ENCODE data around the gene GJA8.
"Not testable (repeated sequence)": the region's sequence is repeated elsewhere in the genome, so short reads cannot be mapped to it uniquely, and the experiment has no call there.

The GJA8 gene

DNA sequence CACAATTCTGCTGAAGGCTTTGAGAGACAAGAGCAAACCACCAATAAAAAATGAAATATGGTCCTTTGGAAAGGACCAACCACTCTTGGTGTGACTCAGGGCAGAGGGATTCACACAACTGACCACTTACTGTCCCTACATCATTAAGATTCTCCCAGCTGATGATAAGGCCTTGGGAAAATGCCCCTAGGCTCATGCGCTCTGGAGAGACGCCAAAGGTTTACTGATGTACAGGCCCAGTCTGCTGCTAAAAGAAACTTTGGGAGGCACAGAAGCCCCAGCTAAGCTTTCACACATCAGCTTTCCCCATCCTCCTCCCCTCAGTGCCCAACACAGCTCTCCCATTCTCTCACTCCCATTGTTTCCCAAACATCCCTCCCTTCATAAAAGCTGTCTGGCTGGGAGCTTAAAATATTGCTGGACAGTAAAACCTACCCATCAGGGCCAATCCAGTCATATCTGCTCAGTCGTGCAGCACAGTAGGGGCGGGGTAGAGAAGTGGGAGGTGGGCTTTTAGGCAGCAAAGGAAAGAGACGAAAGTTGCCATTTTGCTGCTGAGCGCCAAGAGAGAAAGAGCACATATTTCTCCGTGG is at the start of gene GJA8:
GJA8 (plus strand) TSS at position 543 of the 593 bp plus-strand sequence. CDS start 5,161 bp downstream, outside the sequence.
- DNase-seq, result no peak

DNA sequence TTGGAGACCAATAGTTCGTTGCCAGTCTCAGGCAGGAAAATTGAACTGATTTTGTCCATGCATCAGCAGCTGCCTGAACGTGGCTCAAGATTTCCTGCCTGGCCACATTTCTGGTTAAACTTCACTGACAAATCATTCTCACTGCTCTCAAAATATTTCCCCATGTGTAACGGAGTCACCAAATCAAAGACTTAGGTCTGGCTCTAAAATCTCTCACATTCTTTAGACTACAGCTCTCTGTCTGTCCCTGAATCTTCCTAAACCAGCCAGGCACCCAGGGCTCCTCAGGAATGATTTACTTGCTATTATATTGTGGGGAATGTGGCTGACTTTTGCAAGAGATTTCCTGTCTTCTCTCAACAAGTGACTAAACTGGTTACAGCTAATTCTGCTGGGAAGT is 49.2 kb upstream of the GJA8 start:
- DNase-seq, result no peak

DNA sequence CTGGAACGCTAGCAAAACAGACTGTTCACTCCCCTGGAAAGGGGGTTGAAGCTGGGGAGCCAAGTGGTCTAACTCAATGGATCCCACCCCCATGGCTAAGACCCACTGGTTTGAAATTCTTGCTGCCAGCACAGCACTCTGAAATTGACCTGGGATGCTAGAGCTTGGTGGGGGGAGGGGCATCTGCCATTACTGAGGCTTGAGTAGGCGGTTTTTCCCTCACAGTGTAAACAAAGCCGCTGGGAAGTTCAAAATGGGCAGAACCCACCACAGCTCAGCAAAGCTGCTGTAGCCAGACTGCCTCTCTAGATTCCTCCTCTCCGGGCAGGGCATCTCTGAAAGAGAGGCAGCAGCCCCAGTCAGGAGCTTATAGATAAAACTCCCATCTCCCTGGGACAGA is 47.6 kb upstream of the GJA8 start:
- DNase-seq, result not testable (repeated sequence)

DNA sequence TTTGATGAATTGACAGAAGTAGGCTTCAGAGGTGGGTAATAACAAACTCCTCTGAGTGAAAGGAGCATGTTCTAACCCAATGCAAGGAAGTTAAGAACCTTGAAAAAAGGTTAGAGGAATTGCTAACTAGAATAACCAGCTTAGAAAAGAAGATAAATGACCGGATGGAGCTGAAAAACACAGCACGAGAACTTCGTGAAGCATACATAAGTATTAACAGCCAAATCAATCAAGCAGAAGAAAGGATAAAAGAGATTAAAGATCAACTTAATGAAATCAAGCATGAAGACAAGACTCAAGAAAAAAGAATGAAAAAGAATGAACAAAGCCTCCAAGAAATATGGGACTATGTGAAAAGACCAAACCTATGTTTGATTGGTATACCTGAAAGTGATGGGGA is 46.6 kb upstream of the GJA8 start:
- DNase-seq, result not testable (repeated sequence)

DNA sequence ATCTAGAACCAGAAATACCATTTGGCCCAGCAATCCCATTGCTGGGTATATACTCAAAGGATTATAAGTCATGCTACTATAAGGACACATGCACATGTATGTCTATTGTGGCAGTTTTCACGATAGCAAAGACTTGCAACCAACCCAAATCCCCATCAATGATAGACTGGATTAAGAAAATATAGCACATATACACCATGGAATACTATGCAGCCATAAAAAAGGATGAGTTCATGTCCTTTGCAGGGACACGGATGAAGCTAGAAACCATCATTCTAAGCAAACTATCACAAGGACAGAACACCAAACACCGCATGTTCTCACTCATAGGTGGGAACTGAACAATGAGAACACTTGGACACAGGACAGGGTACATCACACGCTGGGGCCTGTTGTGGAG is 35.4 kb upstream of the GJA8 start:
- DNase-seq, result not testable (repeated sequence)

DNA sequence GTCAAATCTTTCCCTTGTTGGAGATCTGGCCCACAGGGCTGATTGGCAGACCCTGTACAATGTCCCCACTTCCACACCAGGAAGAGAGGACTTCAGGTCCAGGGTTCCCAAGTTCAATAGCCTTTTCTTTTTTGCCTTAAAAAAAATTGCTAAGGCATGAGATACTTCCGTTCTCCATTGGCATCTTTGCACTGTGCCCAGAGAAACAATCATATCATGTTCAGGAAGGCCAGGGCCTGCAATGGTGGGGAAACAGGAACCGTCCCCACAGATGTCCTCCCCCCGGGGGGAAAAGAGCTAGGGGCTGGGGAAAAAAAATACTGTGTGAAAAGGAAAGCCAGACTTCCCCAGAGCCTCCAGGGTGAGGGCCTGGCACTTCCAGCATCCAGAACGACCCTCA is 24.6 kb upstream of the GJA8 start:
- DNase-seq, result no peak

DNA sequence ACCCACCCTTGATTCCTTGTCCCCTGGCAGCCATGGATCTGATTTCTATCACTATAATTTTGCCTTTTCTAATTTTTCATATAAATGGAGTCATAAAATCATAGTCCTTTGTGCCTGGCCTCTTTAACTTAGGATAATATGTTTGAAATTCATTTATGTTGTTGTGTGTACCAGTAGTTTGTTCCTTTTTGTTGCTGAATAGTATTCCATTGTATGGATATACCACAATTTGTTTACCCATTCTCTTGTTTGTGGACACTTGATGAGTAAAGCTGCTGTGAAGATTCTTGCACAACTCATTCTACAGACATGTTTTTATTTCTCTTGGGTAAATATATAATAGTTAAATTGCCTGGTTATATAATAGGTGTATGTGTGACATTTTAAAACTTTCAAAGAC is 22.7 kb upstream of the GJA8 start:
- DNase-seq, result no peak

DNA sequence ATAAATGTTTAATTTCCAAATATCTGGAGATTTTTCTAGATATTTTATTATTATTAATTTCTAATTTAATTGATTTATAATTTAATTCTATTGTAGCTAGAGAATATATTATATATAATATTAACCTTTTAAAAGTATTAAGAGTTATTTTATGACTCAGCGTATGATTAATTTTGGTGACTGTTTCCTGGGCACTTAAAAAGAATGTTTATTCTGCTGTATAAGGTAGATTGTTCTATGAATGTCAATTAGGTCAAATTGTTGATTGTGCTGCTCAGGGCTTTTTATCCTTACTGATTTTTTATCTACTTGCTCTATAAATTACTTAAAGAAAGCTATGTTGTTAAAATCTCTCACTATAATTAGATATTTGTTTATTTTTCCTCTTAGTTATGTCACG is 20.1 kb upstream of the GJA8 start:
- no peak for DNase-seq

DNA sequence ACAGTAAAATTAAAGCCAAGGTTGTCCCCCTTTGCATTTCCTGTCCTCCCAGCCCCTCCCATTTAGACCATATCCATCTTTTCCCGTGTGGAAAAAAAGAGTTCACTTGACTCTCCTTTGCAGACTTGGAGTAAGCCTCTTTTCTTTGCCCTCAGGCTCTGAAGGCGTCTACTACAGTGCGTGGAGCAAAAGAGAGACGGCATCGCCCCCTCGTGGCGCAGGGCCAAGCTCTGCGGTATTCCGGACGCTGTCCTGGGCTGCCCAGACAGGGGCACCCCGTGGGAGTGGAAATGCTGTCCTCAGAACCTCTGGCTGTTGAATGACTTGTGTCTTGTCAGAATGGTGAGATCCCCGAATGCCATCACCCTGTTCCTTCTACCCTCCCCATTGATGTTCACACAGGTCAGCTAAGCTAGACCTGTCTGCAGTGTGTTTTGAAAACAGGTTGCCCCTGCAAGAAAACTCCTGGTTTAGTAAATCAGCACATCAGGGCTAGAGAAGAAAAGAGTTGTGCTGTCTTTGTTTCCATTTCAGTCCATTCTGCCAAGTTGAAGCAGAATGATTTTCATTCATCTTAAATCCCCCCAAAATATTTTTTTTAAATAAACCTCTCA is 12.3 kb upstream of the GJA8 start:
- peak; percentile 80 for DNase-seq

DNA sequence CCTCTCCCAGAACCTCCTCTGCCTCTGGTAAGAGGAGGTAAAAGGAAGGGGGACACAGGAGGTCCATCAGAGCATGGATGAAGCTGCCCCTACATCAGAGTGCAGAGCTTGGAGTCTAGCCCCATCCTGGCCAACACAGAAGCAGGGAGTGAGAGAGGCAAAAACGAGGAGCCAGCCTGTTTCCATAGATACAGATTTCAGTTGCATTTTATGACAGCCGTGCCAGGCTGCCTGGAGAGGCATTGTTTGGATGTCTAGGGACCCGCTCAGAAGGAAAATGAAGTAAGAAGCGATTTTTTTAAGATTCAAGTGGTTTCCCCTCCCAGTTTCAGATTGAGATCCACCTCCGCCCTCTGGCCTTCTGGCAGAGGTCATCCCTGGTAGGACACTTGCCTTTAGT is 11.5 kb upstream of the GJA8 start:
- DNase-seq, result peak; percentile 23

DNA sequence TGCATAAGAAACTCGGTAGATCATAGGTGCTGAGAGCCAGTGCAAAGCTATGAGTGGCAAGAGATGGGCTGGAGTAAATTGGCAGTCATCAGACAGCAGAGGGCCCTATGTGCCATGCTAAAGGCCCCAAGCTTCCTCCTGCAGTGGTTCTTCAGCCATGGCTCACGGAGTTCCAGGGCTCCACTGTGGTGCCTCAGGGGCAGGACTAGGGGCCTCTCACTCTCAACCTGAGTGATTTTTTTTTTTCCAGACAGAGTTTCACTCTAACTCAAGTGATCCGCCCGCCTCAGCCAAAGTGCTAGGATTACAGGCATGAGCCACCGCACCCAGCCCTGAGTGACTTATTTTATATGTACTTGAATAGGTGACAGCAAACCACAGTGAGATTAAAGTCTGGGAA is 10.4 kb upstream of the GJA8 start:
- peak; percentile 20 for DNase-seq

DNA sequence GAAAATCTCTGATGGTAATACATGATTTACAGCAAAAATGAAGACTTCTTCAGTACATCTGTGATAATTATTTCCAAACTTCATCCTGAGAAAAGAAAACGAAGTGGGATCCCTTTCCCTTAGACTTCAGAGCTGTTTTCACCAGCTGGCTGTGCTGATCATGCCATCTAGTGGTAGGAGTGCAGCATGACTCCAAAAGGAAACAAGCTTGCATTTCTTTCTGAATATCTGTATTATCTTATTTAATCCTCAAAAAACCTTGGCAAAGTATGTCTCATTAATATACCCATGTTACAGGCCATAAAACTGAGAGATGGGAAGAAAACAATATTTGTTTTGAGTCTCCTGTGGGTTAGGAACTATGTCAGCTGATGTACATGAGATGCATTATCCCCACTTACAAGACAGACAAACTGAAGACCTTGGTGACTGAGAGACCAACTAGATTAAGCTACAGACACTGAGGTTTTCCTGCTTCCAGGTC is 9.8 kb upstream of the GJA8 start:
- peak; percentile 78 for DNase-seq

DNA sequence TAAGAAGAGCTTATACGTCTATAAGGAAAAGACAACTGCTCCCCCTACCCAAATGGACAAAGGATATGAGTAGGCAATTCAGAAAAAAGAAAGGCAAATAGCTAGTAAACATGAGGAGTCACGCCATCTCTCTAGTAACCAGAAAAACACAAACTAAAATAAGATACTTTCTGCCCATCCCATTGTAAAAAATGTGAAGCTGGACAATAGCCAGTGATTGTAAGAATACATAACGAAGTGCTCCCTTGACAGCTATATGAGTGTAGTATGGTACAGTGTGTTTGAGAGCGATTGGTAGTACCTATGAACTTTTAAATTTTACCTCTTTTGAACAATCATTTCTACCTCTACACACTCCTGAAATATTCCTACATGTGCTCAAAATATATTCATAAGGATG is 7.5 kb upstream of the GJA8 start:
- DNase-seq, result no peak

DNA sequence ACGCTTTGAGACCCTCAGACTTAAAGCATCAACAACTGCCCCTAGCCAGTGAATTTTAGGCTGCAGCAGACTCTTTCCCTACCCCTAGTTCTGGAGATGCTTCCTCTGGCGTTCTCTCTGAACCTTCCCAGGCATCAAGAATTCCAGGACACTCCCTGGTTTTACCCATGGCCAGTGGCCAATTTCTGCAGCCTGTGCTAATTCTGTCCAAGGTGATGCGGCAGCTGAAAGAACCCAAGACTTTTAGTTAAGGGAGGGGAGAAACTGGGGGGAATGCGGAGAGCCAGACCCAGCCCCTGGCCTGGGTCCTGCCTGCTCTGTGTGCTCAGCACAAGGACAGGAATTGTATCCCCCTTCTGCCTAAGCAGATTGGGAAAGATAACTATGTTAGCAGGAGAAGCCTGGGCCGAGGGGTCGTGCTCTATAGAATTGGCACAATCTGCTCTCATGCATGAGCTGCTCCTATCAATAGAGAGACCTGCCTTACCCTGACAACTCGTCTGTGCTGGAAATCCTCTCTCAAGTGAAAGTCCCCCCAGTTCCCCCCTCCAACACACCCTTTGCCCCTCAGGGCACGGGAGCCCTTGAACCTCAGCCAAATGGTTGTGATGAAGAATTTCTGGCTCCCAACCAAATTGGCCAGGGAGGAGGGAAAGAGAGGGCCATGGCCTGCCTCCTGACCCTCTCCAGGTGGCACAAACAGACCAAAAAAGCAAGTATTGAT is 5.4 kb upstream of the GJA8 start:
- peak; percentile 61 for DNase-seq

DNA sequence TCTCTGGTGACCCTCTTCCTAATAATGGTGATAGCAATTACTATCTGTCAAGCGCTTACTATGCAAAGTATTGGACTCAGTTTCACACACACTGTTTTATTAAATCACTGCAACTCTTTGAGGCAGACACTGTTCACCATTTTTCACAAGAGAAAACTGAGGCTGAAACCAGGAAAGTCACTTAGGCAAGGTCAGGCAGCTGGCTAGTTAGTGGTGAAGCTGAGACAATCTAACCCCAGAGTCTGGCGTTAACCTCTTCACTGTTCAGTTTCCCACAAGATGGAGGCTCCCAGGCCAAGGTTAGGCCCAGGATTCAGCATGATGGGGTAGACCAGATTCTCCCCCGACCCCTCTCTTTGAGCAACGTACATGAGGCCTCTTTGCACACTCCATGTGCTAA is 4.8 kb upstream of the GJA8 start:
- DNase-seq, result no peak

DNA sequence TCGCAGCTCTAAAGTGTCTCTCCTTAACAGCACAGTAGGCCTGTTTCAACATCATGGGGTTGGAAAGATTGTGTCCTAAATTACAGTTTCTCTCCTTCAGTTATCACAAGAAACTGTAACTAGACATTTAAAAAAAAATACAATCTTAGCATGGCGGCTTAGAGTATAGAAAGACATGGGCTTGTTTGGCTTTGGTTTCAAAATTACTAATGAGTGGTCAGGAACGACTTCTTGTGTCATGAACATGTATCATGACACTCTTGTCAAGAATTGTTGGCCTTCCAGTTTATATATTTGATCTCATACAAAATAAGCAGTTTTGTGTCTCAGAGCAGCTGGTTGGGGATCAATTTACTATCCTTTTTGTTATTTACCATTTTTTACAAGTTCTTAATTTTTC is 2.1 kb downstream of the GJA8 start:
- no peak for DNase-seq

DNA sequence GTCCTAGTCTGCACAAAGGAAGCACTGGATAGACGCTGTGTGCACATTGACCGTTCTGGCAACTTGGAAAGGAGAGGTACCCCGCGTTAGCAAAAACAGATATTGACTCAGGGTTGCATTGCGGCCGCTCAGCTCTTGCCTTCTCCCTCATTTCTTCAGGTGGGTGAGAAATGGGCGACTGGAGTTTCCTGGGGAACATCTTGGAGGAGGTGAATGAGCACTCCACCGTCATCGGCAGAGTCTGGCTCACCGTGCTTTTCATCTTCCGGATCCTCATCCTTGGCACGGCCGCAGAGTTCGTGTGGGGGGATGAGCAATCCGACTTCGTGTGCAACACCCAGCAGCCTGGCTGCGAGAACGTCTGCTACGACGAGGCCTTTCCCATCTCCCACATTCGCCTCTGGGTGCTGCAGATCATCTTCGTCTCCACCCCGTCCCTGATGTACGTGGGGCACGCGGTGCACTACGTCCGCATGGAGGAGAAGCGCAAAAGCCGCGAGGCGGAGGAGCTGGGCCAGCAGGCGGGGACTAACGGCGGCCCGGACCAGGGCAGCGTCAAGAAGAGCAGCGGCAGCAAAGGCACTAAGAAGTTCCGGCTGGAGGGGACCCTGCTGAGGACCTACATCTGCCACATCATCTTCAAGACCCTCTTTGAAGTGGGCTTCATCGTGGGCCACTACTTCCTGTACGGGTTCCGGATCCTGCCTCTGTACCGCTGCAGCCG is 5.4 kb downstream of the GJA8 start:
- no peak for DNase-seq

DNA sequence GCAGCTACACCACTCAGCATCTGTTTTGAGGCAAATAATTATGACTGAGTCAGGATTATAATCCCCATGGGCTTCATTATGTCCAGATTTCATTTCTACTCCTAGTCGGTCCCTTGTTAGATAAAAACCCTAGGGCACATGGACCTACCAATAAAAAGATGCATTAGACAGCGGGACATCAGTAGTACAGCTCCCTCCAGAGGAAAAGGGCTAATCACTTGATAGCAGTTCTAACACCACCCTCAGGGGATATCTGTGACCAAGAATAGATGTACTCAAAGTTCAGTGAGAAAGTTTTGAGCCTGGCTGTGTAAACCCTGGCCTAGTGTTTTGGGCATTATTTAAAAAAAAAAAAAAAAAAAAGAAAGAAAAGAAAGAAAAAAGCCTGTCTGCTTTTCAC is 10.0 kb downstream of the GJA8 start:
- DNase-seq, result no peak

DNA sequence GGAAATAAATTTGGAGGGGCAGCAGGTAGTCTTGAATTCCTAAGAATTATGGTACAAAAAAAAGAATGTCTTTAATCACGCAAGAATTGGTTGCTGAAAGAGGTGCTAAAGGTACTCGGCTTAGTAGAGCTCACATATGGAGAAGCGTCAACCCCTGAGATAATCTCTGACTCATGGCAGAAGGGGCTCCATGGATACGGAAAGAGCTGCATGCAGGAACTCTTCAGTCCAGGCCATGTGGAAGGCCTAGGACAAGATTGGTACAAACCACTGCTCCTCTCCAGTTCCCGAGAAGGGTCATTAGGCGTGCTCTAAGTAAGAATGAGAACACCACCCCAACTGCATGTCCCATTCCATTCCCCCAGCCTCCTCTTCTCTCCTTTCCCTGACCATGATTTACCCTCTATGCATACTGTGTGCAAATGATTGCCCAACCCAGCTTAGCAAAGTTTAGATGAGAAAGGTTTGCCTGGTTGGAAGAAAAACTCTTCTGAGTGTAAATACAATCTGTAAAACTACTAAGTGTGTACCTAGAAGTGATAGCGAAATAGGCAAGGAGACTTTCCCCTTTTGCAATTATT is 10.9 kb downstream of the GJA8 start:
- DNase-seq, result no peak

DNA sequence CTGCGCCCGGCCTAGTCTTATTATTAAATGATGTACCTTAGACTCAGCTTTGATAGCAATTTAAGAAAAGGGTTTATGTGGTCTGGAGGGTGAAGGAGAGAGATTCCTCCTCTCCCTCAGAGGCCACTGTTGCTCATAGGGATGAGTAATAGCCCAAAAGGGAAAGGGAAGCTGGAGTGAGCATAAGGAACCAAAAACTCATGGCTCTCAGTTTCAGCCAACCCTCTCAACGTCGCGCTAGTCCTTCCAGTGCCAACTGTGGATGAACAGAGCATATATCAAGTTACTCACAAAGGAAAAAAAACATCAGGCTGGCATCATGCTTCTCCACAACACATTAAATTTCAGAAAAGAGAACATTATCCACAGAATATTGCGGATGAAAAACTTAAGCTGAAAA is 17.3 kb downstream of the GJA8 start:
- DNase-seq, result no peak

DNA sequence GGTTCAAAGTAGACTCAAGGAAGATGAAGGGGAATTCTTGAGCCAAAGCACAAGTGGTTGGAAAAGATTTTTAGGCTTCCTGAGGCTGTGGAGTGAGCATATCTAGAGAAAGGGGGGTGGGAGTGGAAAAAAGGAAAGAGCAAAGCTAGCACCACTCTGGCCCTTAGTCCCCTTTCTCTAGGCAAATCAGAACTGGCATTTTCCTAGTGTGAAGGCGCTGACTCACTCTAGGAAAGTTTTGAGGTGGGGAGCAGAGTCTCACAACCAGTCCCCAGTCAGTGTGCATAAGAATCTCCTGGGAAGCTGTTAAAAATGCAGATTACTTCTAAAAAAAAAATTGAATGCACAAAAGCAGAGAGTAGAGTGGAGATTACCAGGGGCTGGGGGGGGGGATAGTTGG is 22.2 kb downstream of the GJA8 start:
- no peak for DNase-seq

DNA sequence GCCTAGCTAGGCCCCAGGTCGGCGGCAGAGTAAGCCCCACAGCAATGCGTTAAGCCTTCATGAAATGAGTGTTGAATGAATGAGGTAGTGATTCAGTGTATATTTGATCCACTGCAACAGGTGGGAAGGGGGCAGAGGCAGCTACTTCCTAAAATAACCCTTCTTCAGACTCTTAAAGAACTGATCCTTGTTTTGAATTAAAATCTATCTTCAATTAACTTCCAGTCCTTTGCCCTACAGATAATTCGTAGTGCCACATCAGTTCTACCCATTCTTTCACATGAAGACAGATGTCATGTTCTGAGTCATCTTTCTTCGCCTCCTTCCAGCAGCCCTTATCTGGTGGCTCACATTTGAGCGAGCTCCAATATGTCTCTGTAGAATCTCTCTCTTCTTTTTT is 24.6 kb downstream of the GJA8 start:
- DNase-seq, result not testable (repeated sequence)

DNA sequence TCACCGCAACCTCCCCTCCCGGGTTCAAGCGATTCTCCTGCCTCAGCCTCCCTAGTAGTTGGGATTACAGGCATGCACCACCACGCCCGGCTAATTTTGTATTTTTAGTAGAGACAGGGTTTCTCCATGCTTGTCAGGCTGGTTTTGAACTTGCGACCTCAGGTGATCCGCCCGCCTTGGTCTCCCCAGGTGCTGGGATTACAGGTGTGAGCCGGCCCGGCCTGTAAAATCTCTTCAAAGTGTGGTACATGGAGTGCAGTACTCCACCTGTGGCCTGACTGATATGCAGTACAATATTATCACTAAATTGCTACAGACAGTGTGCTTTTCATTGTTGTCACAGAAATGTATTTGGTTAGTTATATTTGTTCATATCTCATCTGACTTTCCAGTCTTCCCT is 25.1 kb downstream of the GJA8 start:
- not testable (repeated sequence) for DNase-seq
